PC-3 (cell line): ENCODE measurements around the gene TTBK2.

Experiments used
- CTCF ChIP-seq: fragments of 300-600 bp; sonication (generic); conservative IDR thresholded peaks from 2 replicates; pipeline ENCODE4 v1.5.1; 2017; ENCODE audit warnings: antibody characterized with exemption, low read depth, mild to moderate bottlenecking, low read length
- EZH2 ChIP-seq: fragments of 300-600 bp; sonication (generic); IDR thresholded peaks from one replicate; pipeline ENCODE4 v1.6.1; 2017; ENCODE audit warnings: antibody characterized with exemption, mild to moderate bottlenecking, low read length; ENCODE audit not compliant: unreplicated experiment
- EZH2phosphoT487 ChIP-seq: fragments of 300-600 bp; sonication (generic); IDR thresholded peaks from 2 replicates; pipeline ENCODE4 v1.6.1; 2018; ENCODE audit warnings: mild to moderate bottlenecking, antibody characterized with exemption, low read length, borderline replicate concordance

- no peak for TF ChIP-seq CTCF
- no peak for TF ChIP-seq EZH2
- no peak for TF ChIP-seq EZH2phosphoT487
These were observed 200.5 kb downstream of the TTBK2 start for GRCh38 chr15:42720071-42720470.
